GM19023 (cell line): ENCODE data around the gene FGGY.

ENCODE experiments used
- ATAC-seq: cut with Tn5 transposase; IDR thresholded peaks from one replicate; pipeline ENCODE4 v1.9.1; 2021; ENCODE audit warnings: mild to moderate bottlenecking, moderate library complexity; ENCODE audit not compliant: unreplicated experiment

The FGGY gene

DNA sequence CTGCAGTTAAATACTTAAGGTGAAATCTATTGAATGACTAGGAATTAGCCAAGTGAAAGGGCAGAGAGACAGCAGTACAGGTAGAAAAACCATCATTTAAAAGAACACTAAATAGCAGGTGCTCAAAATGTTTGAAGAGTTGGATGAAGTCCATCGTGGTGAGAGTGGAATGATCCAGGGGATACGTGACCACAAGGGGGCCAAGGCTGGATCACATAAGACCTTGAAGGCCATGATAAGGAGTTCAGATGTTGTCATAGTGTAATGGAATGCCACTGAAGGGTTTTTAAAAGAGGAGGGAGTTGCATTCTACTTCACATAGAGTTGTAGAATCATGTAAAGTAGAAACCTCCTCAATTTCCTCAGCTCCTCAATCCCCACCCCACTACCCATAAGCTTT is 483.1 kb downstream of the FGGY start:
- no peak for ATAC-seq

DNA sequence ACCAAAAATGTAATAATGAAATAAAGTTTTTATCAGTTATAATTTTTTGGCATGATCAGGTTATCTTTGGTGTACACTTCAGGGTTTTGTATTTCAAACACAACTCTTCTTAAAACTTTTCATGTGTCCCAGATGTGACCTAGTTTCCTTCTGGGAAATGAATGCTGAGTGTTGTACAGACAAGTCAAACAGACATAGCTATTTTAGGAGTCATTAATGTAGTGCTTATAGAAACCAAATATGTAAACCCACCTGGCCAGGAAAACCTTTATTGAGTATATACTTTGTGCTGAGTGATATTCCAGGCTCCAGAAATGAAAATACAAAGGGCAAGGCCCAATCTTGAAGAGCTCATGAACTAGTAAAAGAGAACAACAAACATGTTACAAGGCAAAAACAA is 491.9 kb downstream of the FGGY start:
- ATAC-seq, result no peak

- ATAC-seq, result no peak
Measured at GRCh38 chr1:59798600-59798999, 501.7 kb downstream of the FGGY start.

DNA sequence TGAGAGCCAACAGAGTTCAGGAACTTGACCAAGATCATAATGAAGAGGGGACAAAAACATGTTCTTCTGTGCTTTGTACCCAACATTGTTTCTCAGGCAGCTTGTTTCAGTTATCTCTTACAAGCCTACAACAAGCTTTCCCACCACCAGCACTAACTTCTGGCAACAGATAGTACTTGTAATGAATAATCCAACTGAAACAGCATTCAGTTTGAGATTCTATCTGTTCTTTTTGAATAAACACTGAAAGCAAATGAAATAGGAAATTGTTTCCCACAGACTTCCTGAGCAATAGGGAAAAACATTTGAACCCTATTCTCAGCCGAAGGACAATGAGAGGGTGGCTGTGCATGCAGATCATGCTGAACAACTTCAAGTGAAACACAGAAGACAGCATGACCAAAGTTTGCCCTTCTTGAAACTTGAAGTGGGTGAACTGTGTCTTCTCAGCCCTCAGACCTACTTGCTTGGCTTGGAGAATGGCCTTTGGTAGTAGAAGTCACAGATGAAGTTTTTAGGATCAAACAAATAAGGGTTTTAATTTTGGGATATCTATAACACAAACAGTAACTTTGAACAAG is 506.7 kb downstream of the FGGY start:
- ATAC-seq, result no peak

GRCh38 chr1:59804301-59804700 is 507.4 kb downstream of the FGGY start:
- ATAC-seq, result no peak

DNA sequence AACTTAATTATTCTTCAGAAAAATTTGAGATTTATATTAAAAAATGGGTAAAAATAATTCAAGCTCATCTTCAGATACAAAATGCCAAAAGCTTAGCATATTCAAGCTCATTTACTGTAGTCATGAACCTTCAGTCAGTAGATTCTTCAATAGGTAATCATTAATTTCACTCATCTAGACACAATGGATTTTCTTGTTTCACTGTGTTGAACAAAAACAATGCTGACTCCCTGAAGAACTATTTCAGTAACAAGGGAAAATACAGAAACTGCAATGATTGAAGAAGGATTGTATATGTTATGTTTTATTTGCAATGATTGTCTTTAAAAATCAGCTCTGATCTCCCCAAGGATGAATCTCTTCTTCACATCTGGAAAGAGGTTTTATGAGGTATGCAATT is 508.7 kb downstream of the FGGY start:
- no peak for ATAC-seq
